OCI-LY3 (cell line): ENCODE data around the gene PTPRT.

ENCODE experiments used
- H2AFZ ChIP-seq: fragments of 200-600, 300-600 bp; shearing (Covaris generic); 2 replicates; pipeline ENCODE4 v1.6.0; 2014; ENCODE audit warnings: antibody characterized with exemption, low read depth, low read length
- H3K27ac ChIP-seq: fragments of 200-600, 300-600 bp; sonication (generic); 2 replicates; pipeline ENCODE4 v1.5.1; 2014; ENCODE audit warnings: mild to moderate bottlenecking, low read length, moderate library complexity, mixed read lengths
- H3K27me3 ChIP-seq: fragments of 200-600, 300-600 bp; sonication (generic); 2 replicates; pipeline ENCODE4 v1.6.1; 2014; ENCODE audit warnings: low read depth, low read length, mixed read lengths
- H3K36me3 ChIP-seq: fragments of 200-600, 300-600 bp; sonication (generic); replicated peaks from 2 replicates; pipeline ENCODE3; 2014; ENCODE audit warnings: low read depth, low read length, mixed read lengths
- H3K4me1 ChIP-seq: fragments of 300-600, 200-600 bp; sonication (generic); 2 replicates; pipeline ENCODE4 v1.6.1; 2014; ENCODE audit warnings: low read length, mixed read lengths
- H3K4me2 ChIP-seq: fragments of 200-600, 300-600 bp; sonication (generic); 2 replicates; pipeline ENCODE4 v1.6.1; 2014; ENCODE audit warnings: low read length, mixed read lengths
- H3K4me3 ChIP-seq: fragments of 300-600, 200-600 bp; sonication (generic); 2 replicates; pipeline ENCODE4 v1.5.1; 2014; ENCODE audit warnings: antibody characterized with exemption, mild to moderate bottlenecking, low read length, moderate library complexity
- H3K79me2 ChIP-seq: fragments of 300-600, 200-600 bp; shearing (Covaris generic); 2 replicates; pipeline ENCODE4 v1.6.1; 2014; ENCODE audit warnings: mild to moderate bottlenecking, low read length, mixed read lengths
- H3K9ac ChIP-seq: fragments of 300-600, 200-600 bp; shearing (Covaris generic); 2 replicates; pipeline ENCODE4 v1.6.0; 2014; ENCODE audit warnings: mild to moderate bottlenecking, low read length, moderate library complexity
- H3K9me3 ChIP-seq: fragments of 200-600, 300-600 bp; shearing (Covaris generic); 2 replicates; pipeline ENCODE4 v1.6.1; 2014; ENCODE audit warnings: low read length, mixed read lengths; ENCODE audit not compliant: insufficient read depth
- H4K20me1 ChIP-seq: fragments of 200-600, 300-600 bp; sonication (generic); 2 replicates; pipeline ENCODE4 v1.6.1; 2016; ENCODE audit warnings: low read length, mixed read lengths; ENCODE audit not compliant: insufficient read depth
- EZH2phosphoT487 ChIP-seq: fragments of 200-600 bp; shearing (Covaris generic); IDR thresholded peaks from 2 replicates; pipeline ENCODE4 v1.6.1; 2018; ENCODE audit warnings: antibody characterized with exemption, mixed run types, low read depth
- TF ChIP-seq, protein P1 (sequence below): fragments of 200-600, 300-600 bp; sonication (generic); IDR thresholded peaks from 2 replicates; pipeline ENCODE4 v1.5.1; 2014; ENCODE audit warnings: antibody characterized with exemption, low read length, low read depth

The PTPRT gene

GRCh38 chr20:42484335-42484734 lies 705.4 kb downstream of the PTPRT start:
- no peak overlapping the region for H2AFZ ChIP-seq
- peaks cover 37% of the 10 kb centered on the region for H3K27me3 ChIP-seq
- H4K20me1 ChIP-seq = no peaks in the 10 kb centered on the region
- H3K4me2 ChIP-seq = no peak overlapping the region
- H3K27ac ChIP-seq = no peak overlapping the region
- H3K4me1 ChIP-seq = no peaks in the 10 kb centered on the region
- no peak overlapping the region for H3K4me3 ChIP-seq
- no peaks in the 10 kb centered on the region for H3K9me3 ChIP-seq
- H3K9ac ChIP-seq = no peak overlapping the region
- no peaks in the 10 kb centered on the region for H3K79me2 ChIP-seq
- no peak for TF ChIP-seq EZH2phosphoT487
- TF ChIP-seq, protein P1, sequence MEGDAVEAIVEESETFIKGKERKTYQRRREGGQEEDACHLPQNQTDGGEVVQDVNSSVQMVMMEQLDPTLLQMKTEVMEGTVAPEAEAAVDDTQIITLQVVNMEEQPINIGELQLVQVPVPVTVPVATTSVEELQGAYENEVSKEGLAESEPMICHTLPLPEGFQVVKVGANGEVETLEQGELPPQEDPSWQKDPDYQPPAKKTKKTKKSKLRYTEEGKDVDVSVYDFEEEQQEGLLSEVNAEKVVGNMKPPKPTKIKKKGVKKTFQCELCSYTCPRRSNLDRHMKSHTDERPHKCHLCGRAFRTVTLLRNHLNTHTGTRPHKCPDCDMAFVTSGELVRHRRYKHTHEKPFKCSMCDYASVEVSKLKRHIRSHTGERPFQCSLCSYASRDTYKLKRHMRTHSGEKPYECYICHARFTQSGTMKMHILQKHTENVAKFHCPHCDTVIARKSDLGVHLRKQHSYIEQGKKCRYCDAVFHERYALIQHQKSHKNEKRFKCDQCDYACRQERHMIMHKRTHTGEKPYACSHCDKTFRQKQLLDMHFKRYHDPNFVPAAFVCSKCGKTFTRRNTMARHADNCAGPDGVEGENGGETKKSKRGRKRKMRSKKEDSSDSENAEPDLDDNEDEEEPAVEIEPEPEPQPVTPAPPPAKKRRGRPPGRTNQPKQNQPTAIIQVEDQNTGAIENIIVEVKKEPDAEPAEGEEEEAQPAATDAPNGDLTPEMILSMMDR = no peak
- H3K36me3 ChIP-seq = no peaks in the 10 kb centered on the region

DNA sequence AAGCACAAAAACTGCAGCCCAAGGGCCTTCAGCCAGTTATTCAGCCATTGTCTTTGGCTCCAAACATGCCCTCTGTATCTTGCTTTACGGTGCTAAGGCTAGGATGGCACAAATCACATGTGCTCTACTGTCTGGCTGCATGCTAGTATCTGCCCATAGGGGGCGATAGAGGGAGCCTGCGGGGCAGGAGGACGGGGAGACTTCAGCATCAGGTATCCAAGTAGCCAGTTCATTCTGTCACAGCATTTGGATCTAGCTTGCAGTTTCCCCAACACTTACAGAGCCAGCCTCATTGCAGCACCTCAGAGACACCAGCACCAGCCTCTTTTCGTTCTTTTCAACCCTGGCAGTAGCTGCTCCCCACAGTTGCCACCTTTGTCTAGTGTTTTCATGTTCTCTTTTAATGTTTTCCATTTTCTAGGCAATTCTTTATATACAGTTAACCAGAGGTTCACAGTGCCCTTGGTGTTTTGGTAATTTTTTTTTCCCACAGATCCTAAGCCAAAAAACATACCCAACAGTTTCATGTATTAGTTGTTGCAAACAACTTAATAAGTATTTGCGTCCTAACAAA lies 705.9 kb downstream of the PTPRT start:
- Histone ChIP-seq H3K9ac (no peak overlapping the region), H3K4me1 (no peaks in the 10 kb centered on the region), H2AFZ (no peak overlapping the region), H3K4me3 (no peak overlapping the region), H4K20me1 (no peaks in the 10 kb centered on the region), H3K4me2 (no peak overlapping the region), H3K36me3 (no peaks in the 10 kb centered on the region), H3K27ac (no peak overlapping the region), H3K79me2 (no peaks in the 10 kb centered on the region), H3K9me3 (no peaks in the 10 kb centered on the region), H3K27me3 (peaks cover 40% of the 10 kb centered on the region)
- TF ChIP-seq EZH2phosphoT487 = no peak
- TF ChIP-seq, protein P1 = peak; percentile 61

GRCh38 chr20:42482808-42483207 lies 706.9 kb downstream of the PTPRT start:
- Histone ChIP-seq H3K4me1 (no peaks in the 10 kb centered on the region), H3K4me2 (no peak overlapping the region), H3K36me3 (no peaks in the 10 kb centered on the region), H3K4me3 (no peak overlapping the region), H3K79me2 (no peaks in the 10 kb centered on the region), H4K20me1 (no peaks in the 10 kb centered on the region), H3K9ac (no peak overlapping the region), H3K27me3 (peaks cover 44% of the 10 kb centered on the region), H3K27ac (no peak overlapping the region), H3K9me3 (no peaks in the 10 kb centered on the region), H2AFZ (no peak overlapping the region)
- TF ChIP-seq, protein P1 = no peak
- no peak for TF ChIP-seq EZH2phosphoT487

- Histone ChIP-seq H3K36me3 (no peaks in the 10 kb centered on the region), H3K4me1 (no peaks in the 10 kb centered on the region), H3K27me3 (peaks cover 20% of the 10 kb centered on the region), H3K9ac (no peak overlapping the region), H3K4me2 (no peak overlapping the region), H3K4me3 (no peak overlapping the region), H2AFZ (no peak overlapping the region), H3K27ac (no peak overlapping the region), H3K79me2 (no peaks in the 10 kb centered on the region), H3K9me3 (no peaks in the 10 kb centered on the region), H4K20me1 (no peaks in the 10 kb centered on the region)
- TF ChIP-seq EZH2phosphoT487 = no peak
- TF ChIP-seq, protein P1 = no peak
Measured at GRCh38 chr20:42475773-42476172, 713.9 kb downstream of the PTPRT start.
